Cardiac muscle cell (in vitro differentiated cells and primary cell): ENCODE results near the gene KIF9. TPM values are rescaled to one million over a fixed set of nuclear protein-coding genes. Genes with fewer than 3 reads are reported as not detected.

Source experiments
- DNase-seq, 2 donors: peaks; one replicate each; pipeline versions ENCODE4 v3.0.0 to v3.0.0-alpha.2; 2010 to 2017; ENCODE audit warnings: low read depth in 1 of 2, low spot score in 1 of 2
- H3K27ac ChIP-seq: fragments of 200-600 bp; sonication (generic); 2 replicates; pipeline ENCODE4 v1.5.1; 2016
- H3K27me3 ChIP-seq: fragments of 200-600 bp; sonication (generic); 2 replicates; pipeline ENCODE4 v1.6.0; 2016; ENCODE audit warnings: control low read depth
- H3K36me3 ChIP-seq: fragments of 200-600 bp; sonication (generic); 2 replicates; pipeline ENCODE4 v1.5.1; 2016; ENCODE audit warnings: control low read depth
- H3K4me1 ChIP-seq: fragments of 200-600 bp; sonication (generic); 2 replicates; pipeline ENCODE4 v1.8.1; 2017; ENCODE audit warnings: low read depth, mild to moderate bottlenecking, mixed run types
- H3K4me3 ChIP-seq: fragments of 200-600 bp; sonication (generic); 2 replicates; pipeline ENCODE4 v1.5.1; 2016; ENCODE audit warnings: mild to moderate bottlenecking
- H3K9me3 ChIP-seq: fragments of 200-600 bp; sonication (generic); 2 replicates; pipeline ENCODE4 v1.5.1; 2017; ENCODE audit warnings: low read depth, mild to moderate bottlenecking, control low read depth
- CTCF ChIP-seq: IDR thresholded peaks from 2 replicates; pipeline ENCODE4 v1.5.1; 2012; ENCODE audit warnings: low read depth, mild to moderate bottlenecking, low read length
- polyA plus RNA-seq: library from polyadenylated mRNA; unstranded; fragments of >200 nt; fragmentation: Nextera tagmentation; extraction: Ambion mirVana; gene quantifications from 2 replicates; pipeline ENCODE4 v1.2.1, GENCODE V29; 2016
- total RNA-seq: library from RNA; depleted of rRNA; stranded (reverse); fragments of >200 nt; gene quantifications from 2 replicates; pipeline ENCODE4 v1.2.3, GENCODE V29; 2016

Gene KIF9
- total and polyA plus RNA-seq, 2 experiments from 2014 or later, result 10.8 to 13.2 TPM

GRCh38 chr3:47250309-47251060 lies 32.1 kb downstream of the KIF9 start:
- DNase-seq, result peak; percentile 56 to 71
- Histone ChIP-seq H3K27me3 (no peaks in the 10 kb centered on the region), H3K4me1 (no peaks in the 10 kb centered on the region), H3K36me3 (no peaks in the 10 kb centered on the region), H3K9me3 (no peaks in the 10 kb centered on the region), H3K27ac (no peak overlapping the region), H3K4me3 (no peak overlapping the region)
- peak; percentile 47 for TF ChIP-seq CTCF

- no peak overlapping the region for H3K27ac ChIP-seq
- H3K9me3 ChIP-seq, result no peaks in the 10 kb centered on the region
- H3K36me3 ChIP-seq, result no peaks in the 10 kb centered on the region
- DNase-seq, result no peak
- no peak for TF ChIP-seq CTCF
- no peaks in the 10 kb centered on the region for H3K27me3 ChIP-seq
- no peaks in the 10 kb centered on the region for H3K4me1 ChIP-seq
- no peak overlapping the region for H3K4me3 ChIP-seq
Observed at GRCh38 chr3:47247131-47248064, 35.2 kb downstream of the KIF9 start.

GRCh38 chr3:47245271-47245670 lies 37.3 kb downstream of the KIF9 start:
- TF ChIP-seq CTCF, result no peak
- no peak for DNase-seq
- Histone ChIP-seq H3K4me3 (no peak overlapping the region), H3K36me3 (no peaks in the 10 kb centered on the region), H3K4me1 (no peaks in the 10 kb centered on the region), H3K9me3 (no peaks in the 10 kb centered on the region), H3K27ac (no peak overlapping the region), H3K27me3 (no peaks in the 10 kb centered on the region)

GRCh38 chr3:47244531-47245100 lies 38.0 kb downstream of the KIF9 start:
- Histone ChIP-seq H3K27me3 (no peaks in the 10 kb centered on the region), H3K27ac (no peak overlapping the region), H3K9me3 (no peaks in the 10 kb centered on the region), H3K4me3 (no peak overlapping the region), H3K36me3 (no peaks in the 10 kb centered on the region), H3K4me1 (no peaks in the 10 kb centered on the region)
- TF ChIP-seq CTCF, result no peak
- no peak for DNase-seq

GRCh38 chr3:47243419-47244147 lies 39.0 kb downstream of the KIF9 start:
- no peaks in the 10 kb centered on the region for H3K4me1 ChIP-seq
- no peaks in the 10 kb centered on the region for H3K27me3 ChIP-seq
- TF ChIP-seq CTCF, result no peak
- no peak overlapping the region for H3K4me3 ChIP-seq
- H3K27ac ChIP-seq, result no peak overlapping the region
- no peaks in the 10 kb centered on the region for H3K36me3 ChIP-seq
- no peak for DNase-seq
- H3K9me3 ChIP-seq, result no peaks in the 10 kb centered on the region
